ENCODE data around the gene SH2B3.

SH2B3 gene

DNA sequence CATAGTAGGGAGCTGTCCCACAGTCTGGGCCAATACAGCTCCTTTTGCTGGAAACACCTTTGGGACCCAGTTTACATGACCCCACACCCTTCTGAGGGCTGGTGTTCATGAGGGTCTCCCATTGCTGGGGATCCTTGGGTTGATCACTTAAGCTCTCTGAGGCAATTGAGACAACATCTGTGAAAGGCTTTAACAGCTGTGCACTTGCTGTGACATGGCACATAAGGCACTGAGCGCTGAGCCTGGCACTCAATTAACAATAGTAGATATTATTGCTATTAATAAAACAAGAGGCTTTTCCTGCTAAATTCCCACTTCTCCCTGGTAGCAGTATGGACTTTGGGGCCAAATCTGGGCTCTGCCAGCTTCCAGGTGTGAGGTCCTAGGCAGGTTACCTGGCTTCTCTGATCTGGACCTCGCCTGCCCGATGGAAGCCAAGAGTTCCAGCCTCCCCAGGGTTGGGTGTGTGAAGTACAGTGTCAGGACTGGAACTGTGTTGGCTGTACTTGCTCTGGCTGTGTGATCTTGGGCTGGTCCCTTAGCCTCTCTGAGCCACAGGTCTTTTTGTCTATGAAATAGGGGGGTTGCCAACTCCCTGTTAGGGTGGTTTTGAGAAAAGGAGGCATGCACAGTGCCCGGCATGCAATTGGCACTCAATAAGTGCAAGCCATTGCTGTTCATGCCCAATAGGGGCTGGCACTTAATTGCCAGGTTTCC lies 3.1 kb downstream of the SH2B3 start:
- no peak for DNase-seq (ENCODE audit: low read depth in 2 of 2)

- no peak for DNase-seq (ENCODE audit: low read depth in 2 of 2)
Observed at GRCh38 chr12:111409403-111409779, 3.7 kb downstream of the SH2B3 start.

- no peak for DNase-seq (ENCODE audit: low read depth in 2 of 2)
Observed at GRCh38 chr12:111409780-111410430, 4.2 kb downstream of the SH2B3 start.

GRCh38 chr12:111410431-111411184 lies 4.9 kb downstream of the SH2B3 start:
- no peak for DNase-seq (ENCODE audit: low read depth in 2 of 2)

- DNase-seq (ENCODE audit: low read depth in 2 of 2), result no peak
Observed at GRCh38 chr12:111411185-111411764, 5.6 kb downstream of the SH2B3 start.

DNA sequence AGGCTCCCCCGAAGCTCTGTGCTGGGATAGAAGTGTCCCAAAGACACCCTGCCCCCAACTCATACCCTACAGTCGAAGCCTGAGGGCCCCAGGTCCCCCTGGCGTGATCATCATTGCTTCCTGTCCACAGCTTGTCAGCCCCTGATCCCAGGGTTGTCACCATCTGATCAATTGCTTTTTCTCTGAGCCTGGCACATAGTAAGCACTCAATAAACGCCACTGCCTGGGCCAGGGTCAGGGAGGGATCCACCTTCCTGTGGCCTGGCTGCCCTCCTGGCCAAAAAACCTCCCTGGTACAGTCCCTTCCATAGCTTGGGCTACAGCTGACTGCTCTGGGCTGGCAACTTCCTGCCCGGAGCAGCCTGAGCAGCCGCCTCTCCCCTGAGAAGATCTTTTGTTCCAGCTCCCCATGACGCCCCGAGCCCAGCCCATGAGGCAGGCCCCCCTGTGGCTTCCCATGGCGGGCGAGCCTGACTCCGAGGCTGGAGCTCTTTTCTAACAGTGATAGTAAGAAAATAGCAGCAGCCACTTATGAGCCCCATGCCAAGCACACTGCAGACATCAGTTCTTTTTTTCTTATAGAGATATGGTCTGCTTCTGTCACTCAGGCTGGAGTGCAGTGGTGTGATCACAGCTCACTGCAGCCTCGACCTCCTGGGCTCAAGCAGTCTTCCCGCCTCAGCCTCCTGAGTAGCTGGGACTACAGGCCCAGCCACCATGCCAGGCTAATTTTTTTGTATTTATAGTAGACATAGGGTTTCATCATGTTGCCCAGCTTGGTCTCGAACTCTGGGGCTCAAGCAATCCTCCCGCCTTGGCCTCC lies 6.5 kb downstream of the SH2B3 start:
- no peak for DNase-seq (ENCODE audit: low read depth in 2 of 2)

DNA sequence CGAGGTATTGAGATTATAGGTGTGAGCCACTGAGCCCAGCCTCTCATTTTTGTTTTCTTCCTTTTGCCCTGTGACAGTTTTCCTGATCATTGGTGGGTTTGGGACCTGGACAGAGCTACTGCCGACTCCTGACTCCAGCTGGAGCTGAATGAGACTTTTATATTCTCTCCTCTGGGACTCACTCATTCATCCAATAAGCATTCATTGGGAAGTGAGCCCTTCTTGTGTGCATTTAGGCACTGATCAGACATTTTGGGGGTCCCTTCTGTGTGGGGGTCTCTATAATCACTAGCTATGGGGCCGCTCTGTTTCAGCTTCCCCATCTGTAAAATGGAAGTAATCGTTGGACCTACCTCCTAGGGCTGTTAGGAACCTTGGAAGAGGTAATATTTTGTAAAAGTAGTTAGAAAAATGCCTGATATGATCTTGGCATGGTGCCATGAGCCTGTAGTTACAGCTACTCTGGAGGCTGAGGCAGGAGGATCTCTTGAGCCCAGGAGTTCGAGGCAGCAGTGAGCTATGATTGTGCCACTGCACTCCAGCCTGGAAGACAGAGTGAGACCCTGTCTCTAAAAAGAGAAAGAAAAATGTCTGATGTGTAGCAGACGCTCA lies 7.2 kb downstream of the SH2B3 start:
- DNase-seq (ENCODE audit: low read depth in 2 of 2), result no peak

DNA sequence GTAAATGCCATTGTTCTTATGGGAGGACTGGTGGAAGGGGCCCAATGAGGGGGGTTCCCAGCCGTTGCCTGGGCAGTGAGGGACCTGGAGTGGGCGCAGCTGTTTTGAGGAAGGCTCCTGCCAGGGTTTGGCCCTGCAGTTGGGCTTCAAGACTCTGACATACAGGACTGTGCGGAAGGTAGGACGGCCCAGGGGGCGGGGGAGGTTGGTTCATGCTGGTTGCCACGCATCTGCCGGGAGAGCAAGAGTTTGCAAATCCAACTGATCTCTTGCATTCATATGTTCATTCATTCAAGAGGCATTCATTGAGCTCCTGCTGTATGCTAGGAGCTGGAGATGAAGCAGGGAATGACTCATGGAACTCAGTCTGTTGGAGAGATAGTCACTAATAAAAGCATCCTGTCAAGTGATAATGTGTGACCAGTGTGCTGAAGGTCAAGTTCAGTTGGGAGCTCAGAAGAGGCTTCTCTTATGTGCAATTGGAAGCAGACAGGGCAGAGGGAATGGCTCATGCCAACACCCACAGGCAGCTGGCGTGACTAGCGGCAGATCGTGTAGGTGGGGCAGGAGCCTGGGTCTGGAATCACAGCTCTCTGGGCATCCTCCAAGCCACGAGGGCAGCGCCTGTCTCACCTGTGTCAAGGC lies 7.8 kb downstream of the SH2B3 start:
- DNase-seq (ENCODE audit: low read depth in 2 of 2), result no peak

DNA sequence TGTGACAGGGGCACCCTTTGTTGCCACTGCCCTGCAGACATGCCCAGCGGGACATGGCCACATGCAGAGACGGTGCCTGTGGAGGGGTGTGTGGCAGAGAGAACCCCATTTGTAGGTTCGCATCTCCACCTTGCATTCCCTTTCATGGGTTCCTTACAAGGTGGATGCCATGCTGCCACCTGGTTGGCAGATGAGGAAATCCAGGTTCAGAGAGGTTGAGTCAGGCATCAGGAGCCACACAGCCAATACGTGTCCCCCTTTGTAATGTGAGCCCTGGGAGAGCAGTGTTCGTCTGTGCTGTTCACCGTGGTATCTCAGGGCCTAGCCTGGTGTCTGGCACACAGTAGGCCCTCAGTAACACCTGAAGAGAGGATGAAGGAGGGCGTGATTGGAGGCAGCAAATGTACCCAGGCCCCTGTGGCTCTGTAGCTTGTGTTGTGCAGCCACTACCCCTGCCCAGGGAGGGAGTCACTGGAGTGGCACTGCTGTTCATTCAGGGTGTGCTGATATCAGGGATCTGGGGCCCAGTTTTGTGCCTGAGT lies 9.1 kb downstream of the SH2B3 start:
- no peak for DNase-seq (ENCODE audit: low read depth in 2 of 2)

DNA sequence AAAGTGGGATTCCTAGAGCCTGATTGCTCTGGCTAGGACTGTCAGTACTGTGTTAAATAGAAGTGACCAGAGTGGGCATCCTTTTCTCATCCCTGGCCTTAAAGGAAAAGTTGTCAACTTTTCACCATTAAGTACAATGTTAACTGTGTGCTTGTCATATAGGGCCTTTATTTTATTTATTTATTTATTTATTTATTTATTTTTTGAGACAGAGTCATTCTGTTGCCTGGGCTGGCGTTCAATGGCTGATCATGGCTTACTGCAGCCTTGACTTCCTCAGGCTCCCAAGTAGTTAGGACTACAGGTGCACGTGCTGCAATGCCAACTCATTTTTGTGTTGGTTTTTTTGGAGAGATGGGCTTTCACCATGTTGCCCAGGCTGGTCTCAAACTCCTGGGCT lies 11.6 kb downstream of the SH2B3 start:
- no peak for DNase-seq (ENCODE audit: low read depth in 2 of 2)

- DNase-seq (ENCODE audit: low read depth in 2 of 2), result no peak
Observed at GRCh38 chr12:111417784-111418593, 12.3 kb downstream of the SH2B3 start.

DNA sequence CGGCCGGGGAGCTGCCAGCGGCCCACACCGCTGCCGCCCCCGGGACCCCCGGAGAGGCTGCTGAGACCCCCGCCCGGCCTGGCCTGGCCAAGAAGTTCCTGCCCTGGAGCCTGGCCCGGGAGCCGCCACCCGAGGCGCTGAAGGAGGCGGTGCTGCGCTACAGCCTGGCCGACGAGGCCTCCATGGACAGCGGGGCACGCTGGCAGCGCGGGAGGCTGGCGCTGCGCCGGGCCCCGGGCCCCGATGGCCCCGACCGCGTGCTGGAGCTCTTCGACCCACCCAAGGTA lies 12.8 kb downstream of the SH2B3 start:
- DNase-seq (ENCODE audit: low read depth in 2 of 2), result no peak

DNA sequence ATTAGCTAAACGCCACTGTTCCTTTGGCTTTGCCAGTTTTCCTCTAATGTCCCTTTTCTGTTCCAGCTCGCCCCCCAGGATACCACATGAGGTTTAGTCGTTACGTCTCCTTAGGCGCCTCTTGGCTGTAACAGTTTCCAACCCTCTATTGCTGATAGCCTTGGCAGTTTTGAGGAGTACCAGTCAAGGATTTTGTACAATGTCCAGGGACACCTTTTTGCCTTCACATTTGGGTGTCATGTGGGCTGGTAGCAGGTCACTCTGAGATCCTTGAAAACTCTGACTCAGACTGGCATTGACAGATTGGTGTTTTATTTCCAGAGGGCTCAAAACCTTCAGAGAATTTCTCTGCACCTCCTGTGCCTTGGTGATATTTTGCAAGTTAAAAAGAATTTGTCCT lies 14.1 kb downstream of the SH2B3 start:
- no peak for DNase-seq (ENCODE audit: low read depth in 2 of 2)

DNA sequence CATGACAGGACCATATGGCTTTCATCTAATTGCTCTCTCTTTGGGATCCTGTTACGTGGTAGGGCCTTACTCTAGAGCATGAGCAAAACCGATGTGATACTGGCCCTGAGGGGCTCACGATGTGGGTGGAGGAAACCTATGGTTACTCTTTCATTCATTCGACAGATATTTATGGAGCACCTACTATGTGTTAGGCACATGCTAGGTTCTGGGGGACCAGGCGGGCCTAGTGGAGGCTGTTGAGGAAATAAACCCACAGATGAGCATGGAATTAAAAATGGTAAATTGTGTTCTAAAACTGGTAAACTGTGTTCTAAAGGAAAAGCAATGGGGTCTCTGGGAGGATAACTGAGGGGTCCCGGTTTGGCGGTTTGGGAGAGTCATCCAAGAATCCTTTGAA lies 14.8 kb downstream of the SH2B3 start:
- DNase-seq (ENCODE audit: low read depth in 2 of 2), result no peak

DNA sequence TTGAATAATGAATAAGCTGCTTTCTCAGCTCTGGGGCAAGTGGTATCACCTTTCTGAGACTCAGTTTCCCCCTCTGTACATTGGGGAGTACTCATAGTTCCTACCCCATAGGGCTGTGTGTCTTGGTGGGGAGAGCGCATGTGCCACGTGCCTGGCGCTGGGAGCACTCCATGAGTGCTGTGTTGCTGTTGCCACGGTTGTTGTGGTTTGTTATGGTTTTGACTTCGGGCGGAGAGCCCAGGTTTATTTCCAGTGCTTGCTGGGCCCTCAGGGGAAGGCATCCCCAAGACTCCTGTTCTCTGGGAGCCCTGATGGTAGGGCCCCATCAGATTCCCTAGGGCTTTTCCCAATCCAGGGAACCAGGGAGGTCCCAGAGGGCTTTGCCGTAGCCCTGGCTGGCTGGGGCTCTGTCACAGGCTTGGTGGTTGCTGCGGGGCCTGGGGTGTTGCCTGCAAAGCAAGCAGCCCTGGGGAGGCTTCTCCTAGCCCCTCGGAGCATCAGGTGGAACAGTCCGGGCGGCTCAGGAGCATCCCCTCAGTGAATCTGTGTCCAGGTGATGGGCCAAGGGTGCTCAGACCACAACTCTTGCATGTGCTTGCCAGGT lies 18.6 kb downstream of the SH2B3 start:
- no peak for DNase-seq (ENCODE audit: low read depth in 2 of 2)

DNA sequence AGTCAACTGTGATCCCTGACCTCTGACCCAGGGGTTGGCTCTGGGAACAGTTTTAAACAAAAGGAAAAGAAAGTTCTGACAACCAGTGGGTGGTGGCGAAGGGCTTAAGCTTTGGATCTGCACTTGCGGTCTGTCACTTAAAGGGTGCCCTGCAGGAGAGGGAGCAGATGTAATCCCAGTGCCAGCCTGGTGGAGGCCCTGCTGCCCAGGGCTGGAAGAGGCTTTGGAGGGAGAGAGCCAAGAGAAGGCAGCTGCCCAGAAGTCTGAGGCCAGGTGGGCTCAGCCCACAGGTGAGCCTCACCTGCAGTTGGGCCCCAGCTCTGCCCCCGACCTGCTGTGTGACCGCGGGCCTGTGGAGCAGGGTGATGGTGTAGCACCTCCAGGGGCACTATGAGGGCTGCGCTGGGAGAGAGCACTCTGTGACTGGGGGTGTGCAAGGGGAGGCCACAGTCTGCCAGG lies 19.1 kb downstream of the SH2B3 start:
- DNase-seq (ENCODE audit: low read depth in 2 of 2), result no peak

- no peak for DNase-seq (ENCODE audit: low read depth in 2 of 2)
Observed at GRCh38 chr12:111425655-111426054, 19.9 kb downstream of the SH2B3 start.

DNA sequence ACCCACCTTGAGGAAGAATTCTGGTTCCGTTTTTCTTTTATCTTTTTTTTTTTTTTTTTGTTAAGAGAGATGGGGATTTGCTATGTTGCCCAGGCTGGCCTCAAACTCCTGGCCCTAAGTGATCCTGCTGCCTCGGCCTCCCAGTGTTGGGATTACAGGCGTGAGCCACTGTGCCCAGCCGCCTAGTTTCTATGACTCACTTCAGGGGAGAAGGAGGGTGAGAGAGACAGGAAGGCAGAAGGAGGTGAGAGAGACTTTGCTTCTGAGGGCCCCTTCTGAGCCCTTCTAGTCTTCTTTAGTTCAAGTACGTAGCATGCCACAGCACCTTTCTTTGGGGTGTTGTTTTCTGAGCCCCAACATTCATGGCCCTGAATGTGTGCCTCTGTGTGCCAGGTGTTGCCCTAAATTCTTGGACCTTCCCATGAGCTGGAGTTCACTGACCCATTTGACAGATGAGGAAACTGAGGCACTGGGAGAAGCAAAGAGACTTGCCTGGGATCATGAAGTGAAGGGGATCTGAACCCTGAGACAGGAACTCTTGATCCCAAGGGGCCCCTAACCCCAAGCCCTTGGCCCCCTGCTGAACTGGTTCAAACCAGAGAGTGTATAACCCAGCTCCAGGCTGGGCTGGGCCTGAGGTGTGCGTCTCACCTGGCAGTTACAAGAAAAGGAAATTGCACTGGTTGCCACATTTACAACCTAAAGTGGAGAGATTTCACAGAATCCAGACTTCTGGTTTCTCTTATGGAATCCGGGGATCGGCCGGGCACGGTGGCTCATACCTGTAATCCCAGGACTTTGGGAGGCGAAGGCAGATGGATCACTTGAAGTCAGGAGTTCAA lies 20.8 kb downstream of the SH2B3 start:
- DNase-seq (ENCODE audit: low read depth in 2 of 2), result no peak
